ENCODE data around the gene LMX1B.
"Not testable (repeated sequence)": the region's sequence is repeated elsewhere in the genome, so short reads cannot be mapped to it uniquely, and the experiment has no call there.

LMX1B gene

DNA sequence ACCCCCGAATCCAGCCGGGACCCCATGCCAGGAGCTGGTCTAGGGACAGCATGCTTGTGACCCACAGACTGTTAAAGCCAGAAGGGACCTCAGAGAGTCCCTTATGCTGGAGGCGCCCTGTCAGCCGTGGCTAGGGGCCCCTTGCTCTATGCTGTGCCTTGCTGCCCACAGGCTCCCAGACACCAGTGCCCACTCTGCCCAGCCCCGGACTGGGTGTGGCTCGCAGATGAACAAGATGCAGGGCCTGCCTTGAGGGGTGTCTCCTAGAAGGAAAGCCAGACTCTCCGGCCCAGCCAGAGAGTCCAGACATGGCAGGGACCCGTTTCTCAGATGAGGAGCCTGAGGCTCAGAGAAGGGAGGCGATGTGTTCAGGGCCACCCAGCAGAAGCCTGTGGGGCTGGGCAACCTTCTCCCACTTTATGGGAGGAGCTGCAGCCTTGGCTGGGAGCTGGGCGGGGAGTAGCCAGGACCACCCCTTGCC is 85.7 kb downstream of the LMX1B start:
- no peak for DNase-seq

GRCh38 chr9:126700296-126700695 is 86.6 kb downstream of the LMX1B start:
- DNase-seq: no peak

DNA sequence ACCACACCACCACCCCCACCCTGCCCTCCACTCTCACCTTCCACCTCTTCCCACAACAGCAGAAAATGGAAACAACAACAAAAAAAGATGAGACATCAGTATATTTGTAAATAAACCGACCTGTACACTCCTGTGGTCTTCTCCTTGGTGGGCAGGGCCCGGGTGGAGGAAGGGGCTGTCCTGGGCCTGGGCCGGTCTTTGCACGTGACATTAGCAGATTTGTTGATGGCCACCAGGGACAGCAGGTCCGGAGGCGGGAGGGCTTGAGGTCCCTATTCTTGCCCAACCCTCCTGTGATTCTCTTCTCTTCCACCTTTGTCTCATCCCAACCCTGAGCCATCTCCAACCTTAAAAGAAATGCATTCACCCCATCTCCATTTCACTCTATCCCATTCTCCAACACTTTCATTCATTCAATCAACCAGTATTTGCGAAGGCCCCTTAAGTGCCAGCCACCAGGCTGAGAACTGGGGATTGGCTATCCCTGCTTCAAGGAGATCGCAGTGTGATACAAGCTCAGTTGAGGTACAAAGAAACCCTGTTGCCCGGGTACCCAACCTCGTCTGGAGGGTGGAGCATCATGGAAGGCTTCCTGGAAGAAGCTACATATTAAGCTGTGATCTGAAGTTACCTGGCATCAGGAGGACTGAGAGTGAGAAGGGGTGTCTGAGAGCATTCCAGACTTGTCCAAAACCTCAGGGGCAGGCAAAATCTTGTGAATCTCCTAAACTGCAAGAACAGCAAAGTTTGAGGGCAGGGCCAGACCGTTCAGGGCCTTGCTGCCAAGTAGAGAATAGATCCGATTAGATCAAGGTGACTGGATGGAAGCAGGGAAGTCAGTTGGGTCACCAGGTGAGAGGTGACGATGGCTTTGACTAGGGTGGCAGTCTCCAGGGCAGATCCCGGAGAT is 87.4 kb downstream of the LMX1B start:
- no peak for DNase-seq

DNA sequence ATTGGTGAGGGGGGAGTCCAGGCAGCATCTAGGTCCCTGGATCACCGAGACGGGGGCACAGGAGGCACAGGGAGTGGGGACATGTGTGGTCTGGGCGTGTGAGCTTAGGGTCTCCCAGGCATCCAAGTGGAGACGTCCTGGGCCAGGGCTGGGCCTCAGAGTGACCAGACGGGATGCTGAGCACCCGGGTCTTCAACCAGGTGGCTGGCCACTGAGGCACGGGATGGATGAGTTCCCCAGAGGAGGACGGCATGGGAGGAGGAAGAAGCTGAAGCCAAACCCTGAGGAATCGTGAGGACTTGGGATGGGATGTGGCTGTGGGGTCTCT is 88.0 kb downstream of the LMX1B start:
- no peak for DNase-seq

DNA sequence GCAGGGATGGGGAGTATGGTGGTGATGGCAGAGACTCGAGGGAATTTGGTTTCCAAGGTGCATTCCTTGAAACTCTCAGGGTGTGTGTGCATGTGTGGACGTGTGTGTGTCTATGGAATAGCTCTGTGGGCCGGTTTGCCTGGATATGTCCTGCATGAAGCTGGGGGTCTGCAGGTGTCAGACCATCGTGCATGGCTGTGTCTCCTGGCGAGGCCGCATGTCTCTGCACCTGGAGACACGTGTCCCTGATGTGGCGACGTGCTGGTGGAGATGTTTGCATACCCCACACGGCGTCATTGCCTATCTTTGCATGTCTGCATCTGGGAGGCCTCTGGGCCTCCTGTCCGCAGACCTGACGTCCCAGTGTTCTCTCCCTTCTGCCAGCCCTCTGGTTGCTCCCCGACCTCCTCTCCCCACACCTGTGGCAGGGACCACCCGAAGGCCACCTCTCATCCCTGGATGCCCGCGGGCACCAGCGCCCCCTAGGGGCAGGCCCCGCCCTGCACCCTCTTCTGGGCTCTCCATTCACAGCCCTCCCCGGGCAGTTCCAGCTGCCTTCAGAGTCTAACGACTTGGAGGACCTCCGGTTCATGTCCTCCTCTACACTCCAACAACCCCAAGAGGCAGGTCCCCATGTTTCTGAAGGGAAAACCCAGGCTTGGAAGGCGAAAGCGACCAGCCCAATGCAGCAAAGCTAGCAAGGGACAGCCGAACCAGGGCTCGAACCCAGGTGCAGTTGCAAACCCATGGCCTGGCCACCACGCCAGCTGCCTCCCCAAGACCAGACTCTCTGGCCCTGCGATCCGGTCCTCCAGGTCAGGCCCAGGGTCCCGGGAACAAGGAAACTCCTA is 88.6 kb downstream of the LMX1B start:
- peak; percentile 35 for DNase-seq

DNA sequence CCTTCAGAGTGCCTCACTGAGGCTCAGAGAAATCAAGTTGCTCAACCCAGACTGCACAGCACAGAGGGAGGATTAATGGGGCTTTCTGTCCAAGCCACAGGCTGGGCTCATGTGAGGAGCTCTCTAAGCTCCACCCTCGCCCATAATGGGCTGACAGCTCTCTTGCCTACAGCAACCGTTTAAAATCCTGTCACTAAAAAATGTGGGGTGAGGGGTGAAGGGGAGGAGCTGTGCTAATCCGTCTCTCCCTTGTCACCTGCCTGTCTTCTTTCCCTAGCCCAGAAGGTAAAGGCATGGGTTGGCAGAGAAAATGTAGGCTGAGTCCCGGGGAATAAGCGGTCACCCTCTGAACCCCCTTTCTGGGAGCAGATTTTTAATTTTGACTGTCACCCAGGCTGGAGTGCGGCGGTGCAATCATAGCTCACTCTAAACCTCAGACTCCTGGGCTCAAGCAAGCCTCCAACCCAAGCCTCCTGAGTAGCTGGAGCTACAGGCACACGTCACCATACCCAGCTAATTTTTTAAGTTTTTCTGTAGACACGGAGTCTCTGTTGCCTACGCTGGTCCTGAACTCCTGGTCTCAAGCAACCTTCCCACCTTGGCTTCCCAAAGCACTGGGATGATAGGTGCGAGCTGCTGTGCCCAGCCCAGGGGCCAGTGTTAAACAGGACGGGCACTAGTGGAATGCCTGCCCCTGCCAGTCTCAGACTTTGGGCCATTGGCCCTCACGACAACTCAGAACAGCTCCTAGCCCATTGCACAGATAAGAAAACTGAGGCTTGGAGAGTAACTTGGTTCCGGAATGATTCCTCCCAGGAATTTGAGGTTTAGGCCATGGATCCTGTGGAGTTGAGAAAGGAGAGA is 89.5 kb downstream of the LMX1B start:
- DNase-seq: no peak

DNA sequence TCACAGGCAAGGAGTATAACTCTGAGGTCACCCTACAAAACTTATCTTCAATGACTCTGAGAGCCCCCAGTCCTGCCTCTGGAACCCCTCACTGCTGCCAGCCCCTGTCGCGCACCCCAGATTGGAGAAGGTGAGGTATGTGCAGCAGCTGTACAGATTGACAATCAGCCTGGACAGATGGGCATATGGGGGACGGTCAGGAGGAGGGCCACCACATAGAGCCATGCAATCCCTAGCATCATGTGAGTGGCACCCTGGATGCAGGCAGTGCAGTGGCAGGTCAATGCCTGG is 90.1 kb downstream of the LMX1B start:
- DNase-seq: no peak

- DNase-seq: peak; percentile 26
Observed at GRCh38 chr9:126704157-126704891, 90.6 kb downstream of the LMX1B start.

- peak; percentile 86 for DNase-seq
Observed at GRCh38 chr9:126704892-126705766, 91.4 kb downstream of the LMX1B start.

GRCh38 chr9:126705767-126706697 is 92.3 kb downstream of the LMX1B start:
- DNase-seq: peak; percentile 80

- no peak for DNase-seq
Observed at GRCh38 chr9:126706698-126707053, 92.9 kb downstream of the LMX1B start.

GRCh38 chr9:126707083-126707482 is 93.4 kb downstream of the LMX1B start:
- DNase-seq: no peak

DNA sequence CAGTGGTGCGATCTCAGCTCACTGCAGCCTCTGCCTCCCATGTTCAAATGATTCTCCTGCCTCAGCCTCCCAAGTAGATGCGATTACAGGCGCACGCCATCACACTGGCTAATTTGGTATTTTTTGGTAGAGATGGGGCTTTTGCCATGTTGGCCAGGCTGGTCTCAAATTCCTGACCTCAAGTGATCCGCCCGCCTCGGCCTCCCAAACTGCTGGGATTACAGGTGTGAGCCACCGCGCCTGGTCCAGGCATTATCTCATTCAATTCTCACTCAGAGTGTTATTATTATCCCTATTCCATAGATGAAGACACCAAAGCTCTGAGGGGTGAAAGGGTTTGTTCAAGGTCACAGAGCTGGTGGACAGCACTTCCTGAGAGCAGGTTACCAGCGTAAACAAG is 94.0 kb downstream of the LMX1B start:
- not testable (repeated sequence) for DNase-seq

DNA sequence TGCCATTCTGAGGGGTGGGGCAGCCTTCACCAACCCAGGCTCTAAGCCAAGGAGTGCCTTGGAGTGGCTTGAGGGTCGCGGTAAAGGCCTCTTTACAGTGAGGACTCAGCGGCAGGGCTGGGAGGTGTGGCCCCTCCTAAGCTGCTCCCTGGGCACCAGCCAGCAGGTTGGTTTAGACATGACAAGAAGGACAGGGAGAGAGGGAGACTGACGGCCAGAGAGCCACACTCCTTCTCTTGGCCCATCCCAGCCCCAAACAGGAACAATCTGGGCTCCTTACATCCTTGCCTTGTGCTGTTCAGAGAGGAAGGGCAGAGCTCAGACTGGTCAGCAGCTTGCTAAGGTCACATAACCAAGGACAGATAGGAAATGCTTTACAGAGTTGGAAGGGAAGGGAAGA is 94.5 kb downstream of the LMX1B start:
- no peak for DNase-seq

DNA sequence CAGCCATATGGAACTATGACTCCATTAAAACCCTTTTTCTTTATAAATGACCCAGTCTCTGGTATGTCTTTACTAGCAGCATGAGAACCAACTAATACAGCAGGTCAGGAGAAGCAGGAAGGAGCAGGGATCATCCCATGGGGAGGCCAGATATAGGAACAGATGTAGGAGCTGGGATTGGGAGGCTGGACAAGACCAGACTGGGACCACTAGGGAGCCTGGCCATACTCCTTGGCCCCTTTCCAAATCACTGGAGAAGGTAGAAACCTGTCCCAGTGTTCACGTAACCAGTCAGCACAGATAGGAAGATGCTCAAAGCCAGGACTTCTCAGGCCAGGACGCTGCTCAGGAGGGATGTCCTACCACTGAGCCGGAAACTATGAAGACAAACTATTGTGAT is 95.5 kb downstream of the LMX1B start:
- no peak for DNase-seq

DNA sequence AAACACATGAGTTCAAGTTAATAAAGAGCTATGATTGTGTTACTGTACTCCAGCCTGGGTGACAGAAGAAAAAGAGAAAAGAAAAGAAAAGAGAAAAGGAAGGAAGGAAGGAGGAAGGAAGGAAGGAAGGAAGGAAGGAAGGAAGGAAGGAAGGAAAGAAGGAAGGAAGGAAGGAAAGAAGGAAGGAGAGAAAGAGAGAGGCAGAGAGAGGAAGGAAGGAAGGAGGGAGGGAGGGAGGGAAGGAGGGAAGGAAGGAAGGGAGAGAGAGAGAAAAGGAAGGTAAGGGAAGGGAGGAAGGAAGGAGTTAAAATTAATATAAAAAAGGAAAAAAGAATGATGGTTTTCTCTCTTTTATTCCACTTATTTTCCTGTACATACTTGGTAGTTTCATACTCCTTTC is 101.7 kb downstream of the LMX1B start:
- no peak for DNase-seq

DNA sequence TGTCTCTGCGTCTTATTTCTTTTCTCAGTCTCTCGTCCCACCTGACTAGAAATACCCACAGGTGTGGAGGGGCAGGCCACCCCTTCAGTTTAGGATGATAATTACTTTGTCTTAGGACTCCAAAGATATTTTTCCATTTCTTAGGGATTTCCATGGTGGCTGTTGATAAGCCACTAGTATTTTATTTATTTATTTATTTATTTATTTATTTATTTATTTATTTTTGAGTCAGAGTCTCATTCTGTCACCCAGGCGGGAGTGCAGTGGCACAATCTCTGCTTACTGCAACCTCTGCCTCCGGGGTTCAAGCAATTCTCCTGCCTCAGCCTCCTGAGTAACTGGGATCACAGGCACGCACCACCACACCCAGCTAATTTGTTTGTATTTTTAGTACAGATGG is 103.7 kb downstream of the LMX1B start:
- DNase-seq: not testable (repeated sequence)

DNA sequence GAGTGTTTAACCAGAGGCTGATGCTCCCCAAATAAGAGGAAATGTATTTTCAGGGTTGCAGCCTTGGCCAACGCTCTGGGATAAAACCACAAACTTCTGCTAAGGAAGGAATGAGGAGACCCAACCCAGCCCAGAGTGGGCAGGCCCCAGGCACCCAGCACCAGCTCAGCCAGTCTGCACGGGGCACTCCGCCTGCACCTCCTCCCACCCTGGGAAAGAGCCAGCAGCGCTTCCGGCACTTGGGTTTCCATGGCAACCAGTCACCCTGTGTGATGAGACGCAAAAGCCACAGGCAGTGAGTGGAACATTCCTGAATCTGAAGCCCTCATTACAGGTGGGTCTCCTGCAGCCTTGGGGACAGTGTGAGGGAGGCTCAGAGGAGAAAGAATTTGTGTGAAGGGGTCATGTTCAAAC is 105.9 kb downstream of the LMX1B start:
- DNase-seq: peak; percentile 91

DNA sequence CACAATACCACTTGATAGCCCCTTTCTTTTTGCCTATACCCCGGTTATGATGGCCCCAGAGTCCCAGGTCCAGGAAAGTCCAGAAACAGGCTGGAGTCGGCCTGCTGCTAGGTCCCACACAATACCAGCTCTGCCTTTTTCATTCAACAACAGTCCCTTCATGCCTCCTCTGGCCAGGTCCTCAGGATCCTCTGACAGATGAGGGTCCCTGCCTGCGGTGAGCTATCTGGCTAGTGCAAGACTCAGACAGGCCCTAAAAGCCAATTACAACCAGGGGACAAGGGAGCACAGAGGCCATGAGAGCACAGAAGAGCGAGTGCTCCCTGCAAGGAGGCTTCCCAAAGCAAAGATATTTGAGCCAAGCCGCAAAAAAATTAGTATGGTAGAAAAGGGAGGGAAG is 106.3 kb downstream of the LMX1B start:
- no peak for DNase-seq

Measured in activated CD4-positive, alpha-beta T cell treated with anti-CD3 and anti-CD28 coated beads, Interleukin-2, amount 50 U/mL, for 16 hours (primary cell).